Fibroblast of the conjunctiva (primary cell): ENCODE measurements around the gene PRCC.
"Not testable (repeated sequence)": the region's sequence is repeated elsewhere in the genome, so short reads cannot be mapped to it uniquely, and the experiment has no call there.

Source experiments
- DNase-seq: peaks from one replicate; pipeline ENCODE4 v3.0.0-alpha.2; 2010; ENCODE audit warnings: low read depth

Gene PRCC

GRCh38 chr1:156760796-156761104 lies 6.6 kb upstream of the PRCC start:
- no peak for DNase-seq

- not testable (repeated sequence) for DNase-seq
Measured at GRCh38 chr1:156765136-156765535, 2.2 kb upstream of the PRCC start.

DNA sequence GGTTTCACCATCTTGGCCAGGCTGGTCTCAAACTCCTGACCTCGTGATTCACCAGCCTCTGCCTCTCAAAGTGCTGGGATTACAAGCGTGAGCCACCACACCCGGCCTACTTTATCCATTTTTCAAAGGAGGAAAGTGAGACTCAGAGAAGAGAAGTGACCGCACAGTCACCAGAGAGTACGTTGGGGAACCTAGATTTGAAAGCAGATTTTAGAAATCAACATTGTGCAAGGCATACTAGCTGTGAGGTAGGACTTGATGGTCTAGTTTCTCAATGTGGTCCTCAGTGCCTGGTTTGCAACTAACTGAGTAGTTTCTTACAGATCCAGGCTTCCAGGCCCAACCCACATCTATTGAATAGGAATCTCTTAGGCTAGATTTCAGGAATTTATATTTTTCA lies 1.7 kb upstream of the PRCC start:
- DNase-seq, result no peak

- no peak for DNase-seq
Measured at GRCh38 chr1:156766298-156767100, 836 bp upstream of the PRCC start.

DNA sequence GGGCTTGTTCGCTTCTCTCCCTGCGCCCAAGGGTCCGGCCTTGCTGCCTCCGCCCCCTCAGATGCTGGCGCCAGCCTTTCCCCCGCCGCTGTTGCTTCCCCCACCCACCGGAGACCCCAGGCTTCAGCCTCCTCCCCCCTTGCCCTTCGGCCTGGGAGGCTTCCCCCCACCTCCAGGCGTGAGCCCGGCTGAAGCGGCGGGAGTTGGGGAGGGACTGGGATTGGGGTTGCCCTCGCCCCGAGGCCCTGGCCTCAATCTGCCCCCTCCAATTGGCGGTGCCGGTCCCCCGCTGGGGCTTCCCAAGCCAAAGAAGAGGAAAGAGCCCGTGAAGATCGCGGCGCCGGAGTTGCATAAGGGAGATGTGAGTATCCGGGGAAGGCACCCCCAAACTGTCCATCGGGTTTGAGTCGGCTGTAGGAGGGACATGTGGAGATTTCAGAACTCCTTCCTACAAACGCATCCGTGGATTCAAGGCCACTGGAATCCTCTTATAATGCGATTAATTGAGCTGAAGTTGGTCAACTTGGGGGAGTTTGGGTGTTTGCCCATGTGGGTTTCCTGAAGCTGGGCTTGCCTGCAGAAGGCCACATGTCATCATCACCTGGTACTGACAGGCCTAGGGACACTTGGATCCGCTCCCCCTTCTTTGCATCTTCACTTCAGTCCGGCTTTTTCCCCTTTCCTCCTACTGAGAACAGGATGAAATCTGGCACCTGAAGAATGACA lies 707 bp downstream of the PRCC start:
- DNase-seq, result no peak

DNA sequence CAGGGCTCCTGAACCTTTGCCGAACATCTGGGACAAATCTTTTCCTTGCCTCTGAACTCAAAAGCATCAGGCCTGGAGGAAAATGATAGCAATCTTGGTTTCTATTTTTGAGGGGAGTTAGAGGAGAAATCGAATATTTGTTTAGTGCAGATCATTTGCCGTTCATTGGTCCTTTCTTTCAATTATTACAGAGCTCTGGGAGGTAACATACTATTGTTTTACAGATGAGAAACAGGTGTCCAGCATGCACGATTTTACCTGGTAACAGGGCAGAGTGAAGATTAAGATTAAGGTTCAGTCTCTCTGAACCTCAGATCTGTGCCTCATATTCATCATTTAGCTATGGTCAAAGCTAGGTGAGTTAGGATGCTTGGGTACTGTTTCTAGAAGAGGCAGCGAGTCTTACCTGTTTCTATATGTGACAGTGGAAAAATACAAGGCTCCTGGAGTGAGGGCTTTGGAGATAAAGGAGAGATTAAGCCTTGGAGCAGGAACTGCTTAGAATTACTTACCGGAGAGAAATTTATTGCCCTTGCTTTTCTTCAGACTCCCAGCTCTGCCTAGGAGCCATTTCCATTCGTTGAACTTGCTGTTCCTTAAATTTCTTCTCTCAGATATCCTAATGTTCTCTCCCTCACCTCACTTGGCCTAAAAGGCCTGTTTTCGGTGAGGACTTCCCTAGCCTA lies 1.4 kb downstream of the PRCC start:
- no peak for DNase-seq

- DNase-seq, result no peak
Measured at GRCh38 chr1:156772222-156772621, 4.9 kb downstream of the PRCC start.

DNA sequence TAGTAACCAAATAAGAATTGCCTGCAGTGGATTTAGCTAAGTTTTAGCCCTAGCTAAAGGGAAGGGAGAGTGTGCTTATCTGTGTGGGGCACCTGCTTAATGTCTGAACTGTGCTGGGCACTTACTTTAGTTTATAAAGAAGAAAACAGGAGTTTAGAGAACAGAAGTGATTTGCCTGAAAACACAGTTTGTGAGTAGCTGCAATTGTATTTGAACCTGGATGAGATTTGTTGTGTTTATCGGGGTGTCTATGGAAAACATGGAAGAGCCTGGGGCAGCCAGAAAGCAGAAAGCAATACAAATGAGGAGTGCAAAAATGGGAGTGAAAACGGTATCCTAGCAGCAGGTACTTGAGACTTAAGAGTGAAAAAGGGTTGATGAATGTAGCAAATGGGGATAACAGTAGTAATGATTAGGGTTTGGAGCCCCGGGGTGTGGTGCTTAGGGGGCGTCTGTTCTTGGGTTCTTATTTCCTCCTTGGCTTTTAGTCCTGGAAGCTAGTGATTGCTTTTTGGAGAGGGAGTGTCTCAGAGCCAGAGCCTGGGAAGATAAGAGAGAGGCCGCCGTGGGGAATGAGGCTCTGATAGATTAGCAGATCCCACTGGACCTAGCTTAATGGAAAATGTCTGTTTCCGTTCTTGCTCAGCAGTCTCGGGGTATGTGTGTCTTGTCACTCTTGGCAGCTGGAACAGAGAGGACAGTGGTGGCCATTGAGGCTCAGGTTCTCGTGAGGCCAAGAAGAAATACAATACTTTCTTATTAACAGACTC lies 5.6 kb downstream of the PRCC start:
- DNase-seq, result no peak

- DNase-seq, result no peak
Measured at GRCh38 chr1:156773607-156774006, 6.3 kb downstream of the PRCC start.

GRCh38 chr1:156775799-156776198 lies 8.5 kb downstream of the PRCC start:
- DNase-seq, result no peak

GRCh38 chr1:156776942-156777341 lies 9.6 kb downstream of the PRCC start:
- no peak for DNase-seq

DNA sequence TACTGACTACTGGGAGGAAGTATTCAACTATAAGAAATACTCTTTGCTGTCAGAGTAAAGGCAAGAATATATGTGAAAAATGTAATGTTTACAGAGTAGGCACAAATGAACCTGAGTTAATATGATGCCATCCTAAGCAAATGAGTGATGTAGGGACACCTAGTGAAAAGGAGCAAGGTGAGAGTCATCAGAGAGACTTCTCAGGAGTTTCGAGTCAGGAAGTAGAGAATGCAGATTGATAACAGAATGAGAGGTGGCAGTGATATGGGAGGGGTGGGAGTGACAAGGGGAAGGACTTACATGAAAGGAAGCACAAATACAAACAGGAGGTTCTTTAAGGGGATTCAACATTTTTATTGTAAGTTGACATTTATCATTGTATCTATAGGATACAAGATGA lies 10.2 kb downstream of the PRCC start:
- DNase-seq, result no peak

GRCh38 chr1:156781585-156782186 lies 14.4 kb downstream of the PRCC start:
- DNase-seq, result no peak

DNA sequence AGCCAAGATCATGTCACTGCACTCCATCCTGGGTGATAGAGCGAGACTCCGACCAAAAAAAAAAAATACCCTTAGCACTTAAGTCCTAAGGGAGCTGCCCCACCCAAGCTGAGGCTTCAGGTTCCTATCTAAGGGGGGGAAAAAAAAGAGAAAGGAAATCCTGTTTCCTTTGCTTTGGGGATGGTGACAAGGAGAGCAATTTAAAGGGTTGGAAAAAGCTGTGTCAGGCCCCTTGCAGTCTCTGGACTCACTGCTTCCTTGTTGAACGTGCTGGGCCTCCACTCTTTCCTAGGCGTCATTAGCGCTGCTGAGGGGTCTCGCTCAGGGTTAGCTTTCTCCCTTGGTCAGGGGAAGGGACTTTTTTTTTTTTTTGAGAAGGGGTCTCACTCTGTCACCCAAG lies 18.1 kb downstream of the PRCC start:
- no peak for DNase-seq

- DNase-seq, result no peak
Measured at GRCh38 chr1:156786640-156787039, 19.3 kb downstream of the PRCC start.

DNA sequence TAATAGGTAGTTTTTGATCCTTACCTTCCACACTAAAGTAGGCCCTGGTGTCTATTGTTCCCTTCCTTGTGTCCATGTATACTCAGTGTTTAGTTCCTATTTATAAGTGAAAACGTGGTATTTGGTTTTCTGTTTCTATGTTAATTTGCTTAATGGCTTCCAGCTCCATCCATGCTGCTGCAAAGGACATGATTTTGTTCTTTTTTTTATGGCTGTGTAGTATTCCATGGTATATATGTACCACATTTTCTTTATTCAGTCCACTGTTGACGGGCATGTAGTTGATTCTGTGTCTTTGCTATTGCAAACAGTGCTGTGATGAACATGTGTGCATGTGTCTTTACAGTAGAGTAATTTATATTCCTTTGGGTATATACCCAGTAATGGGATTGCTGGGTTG lies 20.8 kb downstream of the PRCC start:
- no peak for DNase-seq

GRCh38 chr1:156789621-156790318 lies 22.4 kb downstream of the PRCC start:
- no peak for DNase-seq

DNA sequence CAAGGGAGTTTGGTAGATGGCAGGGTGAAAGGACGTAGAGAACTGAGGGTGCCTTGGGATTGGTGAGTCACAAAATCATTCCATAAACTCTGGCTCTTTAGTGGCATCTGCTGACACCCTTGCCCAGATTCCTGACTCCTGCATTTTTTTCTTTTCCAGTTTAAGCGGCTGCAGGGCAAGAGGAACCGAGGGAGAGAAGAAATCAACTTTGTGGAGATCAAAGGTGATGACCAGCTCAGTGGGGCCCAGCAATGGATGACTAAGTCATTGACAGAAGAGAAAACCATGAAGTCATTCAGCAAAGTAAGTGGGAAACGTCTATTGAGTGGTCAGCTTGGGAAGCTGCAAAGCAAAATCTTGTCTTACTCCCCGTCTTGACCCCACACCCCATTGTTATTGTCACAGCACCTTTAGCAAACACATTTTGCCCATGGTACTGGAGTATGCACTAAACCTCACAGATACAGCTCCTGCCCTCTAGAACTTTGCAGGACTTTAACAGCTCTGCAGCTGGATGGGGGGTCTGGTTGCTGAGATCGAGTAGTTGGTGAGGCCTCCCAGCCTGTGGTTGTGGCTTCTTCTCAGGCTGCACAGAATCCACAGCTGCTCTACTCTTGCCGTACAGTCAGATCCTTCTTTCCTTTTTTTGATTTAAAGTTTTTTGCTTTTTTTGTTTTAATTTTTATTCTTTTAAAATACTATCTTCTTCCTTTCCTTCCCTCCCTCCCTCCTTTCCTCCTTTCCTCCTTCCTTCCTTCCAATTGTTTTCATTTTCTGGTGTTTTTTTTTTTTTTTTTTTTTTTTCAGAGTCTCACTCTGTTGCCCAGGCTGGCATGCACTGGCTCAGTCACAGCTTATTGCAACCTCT lies 27.4 kb downstream of the PRCC start:
- DNase-seq, result no peak

DNA sequence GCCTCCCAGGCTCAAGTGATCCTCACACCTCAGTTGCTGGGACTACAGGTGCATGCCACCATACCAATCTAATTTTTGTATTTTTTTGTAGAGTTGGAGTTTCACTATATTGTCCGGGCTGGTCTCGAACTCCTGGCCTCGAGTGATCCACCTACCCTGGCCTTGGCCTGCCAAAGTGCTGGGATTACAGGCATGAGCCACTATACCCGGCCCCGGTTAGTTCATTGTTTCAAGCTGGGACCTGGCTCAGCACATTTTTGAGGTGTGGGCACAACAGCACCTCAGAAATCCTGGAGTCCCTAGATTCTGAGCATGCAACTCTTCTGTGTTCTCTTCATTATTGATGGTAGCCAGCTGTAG lies 28.0 kb downstream of the PRCC start:
- no peak for DNase-seq

DNA sequence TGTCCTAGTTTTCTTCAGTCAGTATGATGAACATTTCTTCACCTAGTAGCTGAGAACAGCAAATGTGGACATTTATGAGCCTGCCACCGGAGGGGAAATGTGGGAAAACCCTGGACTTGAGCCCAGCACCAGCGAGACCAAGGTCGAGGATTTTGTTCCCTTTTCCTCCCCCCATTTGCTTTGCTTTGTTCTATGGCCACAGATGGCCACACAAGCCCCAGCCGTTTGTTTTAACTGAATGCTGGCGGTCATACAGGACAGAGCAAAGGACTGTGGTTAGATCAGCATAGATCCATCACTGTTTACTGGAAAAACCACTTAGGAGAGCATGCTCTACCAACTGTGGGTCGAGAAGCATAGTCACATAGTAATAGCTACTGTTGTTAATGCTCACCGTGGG lies 28.5 kb downstream of the PRCC start:
- DNase-seq, result no peak
